ENCODE data around the gene ATP5PO. TPM values are rescaled to one million over a fixed set of nuclear protein-coding genes. Genes with fewer than 3 reads are reported as not detected.

The ATP5PO gene
- total RNA-seq, 1 experiment from 2014 or later, result 190 TPM

- Histone ChIP-seq H3K4me3 (ENCODE audit: low read depth in 2 of 2, low read length in 2 of 2) (no peak overlapping the region), H3K27me3 (ENCODE audit: control insufficient read depth, insufficient read depth, low read length) (no peaks in the 10 kb centered on the region), H3K4me1 (ENCODE audit: control insufficient read depth, insufficient read depth, low read length) (peaks cover 14% of the 10 kb centered on the region), H3K27ac (ENCODE audit: low read length) (peak overlapping the region; percentile 71), H3K9me3 (ENCODE audit: control insufficient read depth, insufficient read depth, low read depth, low read length) (no peaks in the 10 kb centered on the region), H3K36me3 (ENCODE audit: control insufficient read depth, insufficient read depth, low read length) (no peaks in the 10 kb centered on the region)
- no TSS peak for BruUV-seq (replicated peaks)
- in situ Hi-C loops (cut with HindIII; ENCODE audit: low pct_unique_long_range_greater_than_20kb, low sequenced_read_pairs) (no loop called here), intact Hi-C loops (cut with micrococcal nuclease; ENCODE audit: unreplicated experiment) (no loop called here)
- ChIA-PET CTCF (interaction anchor here (0.5 to 0.7 kb wide), 2 partner anchors 32 to 40 kb away, joined by 3 read pairs; no protein-coding TSS in a partner anchor), POLR2A (no interaction called here)
- ATAC-seq, result no peak
- no peak for DNase-seq (ENCODE audit: low read depth, low spot score)
- no peak for TF ChIP-seq TCF7L2 (IDR thresholded peaks at IDR 0.05; ENCODE audit: low read depth, low read length)
- TF ChIP-seq, protein P1, sequence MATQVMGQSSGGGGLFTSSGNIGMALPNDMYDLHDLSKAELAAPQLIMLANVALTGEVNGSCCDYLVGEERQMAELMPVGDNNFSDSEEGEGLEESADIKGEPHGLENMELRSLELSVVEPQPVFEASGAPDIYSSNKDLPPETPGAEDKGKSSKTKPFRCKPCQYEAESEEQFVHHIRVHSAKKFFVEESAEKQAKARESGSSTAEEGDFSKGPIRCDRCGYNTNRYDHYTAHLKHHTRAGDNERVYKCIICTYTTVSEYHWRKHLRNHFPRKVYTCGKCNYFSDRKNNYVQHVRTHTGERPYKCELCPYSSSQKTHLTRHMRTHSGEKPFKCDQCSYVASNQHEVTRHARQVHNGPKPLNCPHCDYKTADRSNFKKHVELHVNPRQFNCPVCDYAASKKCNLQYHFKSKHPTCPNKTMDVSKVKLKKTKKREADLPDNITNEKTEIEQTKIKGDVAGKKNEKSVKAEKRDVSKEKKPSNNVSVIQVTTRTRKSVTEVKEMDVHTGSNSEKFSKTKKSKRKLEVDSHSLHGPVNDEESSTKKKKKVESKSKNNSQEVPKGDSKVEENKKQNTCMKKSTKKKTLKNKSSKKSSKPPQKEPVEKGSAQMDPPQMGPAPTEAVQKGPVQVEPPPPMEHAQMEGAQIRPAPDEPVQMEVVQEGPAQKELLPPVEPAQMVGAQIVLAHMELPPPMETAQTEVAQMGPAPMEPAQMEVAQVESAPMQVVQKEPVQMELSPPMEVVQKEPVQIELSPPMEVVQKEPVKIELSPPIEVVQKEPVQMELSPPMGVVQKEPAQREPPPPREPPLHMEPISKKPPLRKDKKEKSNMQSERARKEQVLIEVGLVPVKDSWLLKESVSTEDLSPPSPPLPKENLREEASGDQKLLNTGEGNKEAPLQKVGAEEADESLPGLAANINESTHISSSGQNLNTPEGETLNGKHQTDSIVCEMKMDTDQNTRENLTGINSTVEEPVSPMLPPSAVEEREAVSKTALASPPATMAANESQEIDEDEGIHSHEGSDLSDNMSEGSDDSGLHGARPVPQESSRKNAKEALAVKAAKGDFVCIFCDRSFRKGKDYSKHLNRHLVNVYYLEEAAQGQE (IDR thresholded peaks at IDR 0.05; ENCODE audit: insufficient read depth in 1 of 2, low read depth in 2 of 2, low read length in 1 of 2), result no peak
Measured at GRCh38 chr21:33855190-33855589, 60.4 kb downstream of the ATP5PO start.

GRCh38 chr21:33854604-33855003 lies 61.0 kb downstream of the ATP5PO start:
- Histone ChIP-seq H3K9me3 (ENCODE audit: control insufficient read depth, insufficient read depth, low read depth, low read length) (no peaks in the 10 kb centered on the region), H3K27ac (ENCODE audit: low read length) (peak overlapping the region; percentile 71), H3K4me3 (ENCODE audit: low read depth in 2 of 2, low read length in 2 of 2) (no peak overlapping the region), H3K4me1 (ENCODE audit: control insufficient read depth, insufficient read depth, low read length) (peaks cover 14% of the 10 kb centered on the region), H3K27me3 (ENCODE audit: control insufficient read depth, insufficient read depth, low read length) (no peaks in the 10 kb centered on the region), H3K36me3 (ENCODE audit: control insufficient read depth, insufficient read depth, low read length) (no peaks in the 10 kb centered on the region)
- DNase-seq (ENCODE audit: low read depth, low spot score) (peak; percentile 7), ATAC-seq (peak; percentile 73)
- no TSS peak for BruUV-seq (replicated peaks)
- CTCF ChIA-PET, result interaction anchor here (0.5 to 0.7 kb wide), 2 partner anchors 32 to 40 kb away, joined by 3 read pairs; no protein-coding TSS in a partner anchor
- intact Hi-C loops (cut with micrococcal nuclease; ENCODE audit: unreplicated experiment), result no loop called here
- in situ Hi-C loops (cut with HindIII; ENCODE audit: low pct_unique_long_range_greater_than_20kb, low sequenced_read_pairs), result no loop called here
- TF ChIP-seq SIN3A (IDR thresholded peaks at IDR 0.05; ENCODE audit: borderline replicate concordance, insufficient read depth, low read depth, low read length), result no peak
- no peak for TF ChIP-seq TCF7L2 (IDR thresholded peaks at IDR 0.05; ENCODE audit: low read depth, low read length)
- TF ChIP-seq, protein P2, sequence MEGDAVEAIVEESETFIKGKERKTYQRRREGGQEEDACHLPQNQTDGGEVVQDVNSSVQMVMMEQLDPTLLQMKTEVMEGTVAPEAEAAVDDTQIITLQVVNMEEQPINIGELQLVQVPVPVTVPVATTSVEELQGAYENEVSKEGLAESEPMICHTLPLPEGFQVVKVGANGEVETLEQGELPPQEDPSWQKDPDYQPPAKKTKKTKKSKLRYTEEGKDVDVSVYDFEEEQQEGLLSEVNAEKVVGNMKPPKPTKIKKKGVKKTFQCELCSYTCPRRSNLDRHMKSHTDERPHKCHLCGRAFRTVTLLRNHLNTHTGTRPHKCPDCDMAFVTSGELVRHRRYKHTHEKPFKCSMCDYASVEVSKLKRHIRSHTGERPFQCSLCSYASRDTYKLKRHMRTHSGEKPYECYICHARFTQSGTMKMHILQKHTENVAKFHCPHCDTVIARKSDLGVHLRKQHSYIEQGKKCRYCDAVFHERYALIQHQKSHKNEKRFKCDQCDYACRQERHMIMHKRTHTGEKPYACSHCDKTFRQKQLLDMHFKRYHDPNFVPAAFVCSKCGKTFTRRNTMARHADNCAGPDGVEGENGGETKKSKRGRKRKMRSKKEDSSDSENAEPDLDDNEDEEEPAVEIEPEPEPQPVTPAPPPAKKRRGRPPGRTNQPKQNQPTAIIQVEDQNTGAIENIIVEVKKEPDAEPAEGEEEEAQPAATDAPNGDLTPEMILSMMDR (IDR thresholded peaks at IDR 0.05), result no peak
- POLR2A ChIA-PET, result interaction anchor here (0.5 to 1.0 kb wide), 3 partner anchors 12 to 271 kb away, joined by 4 to 14 read pairs (median 5); no protein-coding TSS in a partner anchor

Other genes with a start within 250 kb of the ATP5PO start
- 109 TPM for gene MRPS6, start 157.8 kb upstream of the ATP5PO start, total RNA-seq (2021; ENCODE audit: unreplicated experiment)
- gene SLC5A3, start 157.8 kb upstream of the ATP5PO start, total RNA-seq (2021; ENCODE audit: unreplicated experiment), result 29.4 TPM